ENCODE results near the gene MGRN1.

DNA sequence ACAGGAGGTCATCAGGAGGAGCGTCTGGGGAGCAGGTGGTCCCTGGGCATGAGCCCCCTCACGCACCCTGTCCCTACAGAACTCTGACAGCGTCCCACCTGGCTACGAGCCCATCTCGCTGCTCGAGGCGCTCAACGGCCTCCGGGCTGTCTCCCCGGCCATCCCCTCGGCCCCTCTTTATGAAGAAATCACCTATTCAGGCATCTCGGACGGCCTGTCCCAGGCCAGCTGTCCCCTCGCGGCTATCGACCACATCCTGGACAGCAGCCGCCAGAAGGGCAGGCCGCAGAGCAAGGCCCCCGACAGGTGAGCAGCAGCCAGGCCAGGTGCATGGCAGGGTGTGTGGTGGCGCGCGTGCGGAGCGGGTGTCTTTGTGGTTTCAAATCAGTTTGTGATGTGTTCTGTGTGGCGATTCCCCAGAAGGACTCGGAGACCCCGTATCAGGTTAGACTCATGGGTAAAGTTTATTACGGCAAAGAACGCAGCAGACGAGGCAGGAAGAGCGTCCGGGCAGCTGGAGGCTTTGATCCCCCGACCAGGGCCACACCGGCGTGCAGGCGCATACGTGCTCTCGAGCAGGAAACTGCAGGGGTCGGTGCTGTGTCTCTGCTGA is 57.0 kb downstream of the MGRN1 start:
- no peak for TF ChIP-seq ZNF274 (IDR thresholded peaks at IDR 0.05; ENCODE audit: low read depth, low read length)
- no peak for TF ChIP-seq YY1 (IDR thresholded peaks at IDR 0.05; ENCODE audit: insufficient read depth, insufficient read length)
- TF ChIP-seq SUZ12 (IDR thresholded peaks at IDR 0.05; ENCODE audit: extremely low read depth, insufficient read depth, insufficient read length), result no peak

Measured in NT2/D1 (cell line).